ENCODE data around the gene PDGFA.

Gene PDGFA

DNA sequence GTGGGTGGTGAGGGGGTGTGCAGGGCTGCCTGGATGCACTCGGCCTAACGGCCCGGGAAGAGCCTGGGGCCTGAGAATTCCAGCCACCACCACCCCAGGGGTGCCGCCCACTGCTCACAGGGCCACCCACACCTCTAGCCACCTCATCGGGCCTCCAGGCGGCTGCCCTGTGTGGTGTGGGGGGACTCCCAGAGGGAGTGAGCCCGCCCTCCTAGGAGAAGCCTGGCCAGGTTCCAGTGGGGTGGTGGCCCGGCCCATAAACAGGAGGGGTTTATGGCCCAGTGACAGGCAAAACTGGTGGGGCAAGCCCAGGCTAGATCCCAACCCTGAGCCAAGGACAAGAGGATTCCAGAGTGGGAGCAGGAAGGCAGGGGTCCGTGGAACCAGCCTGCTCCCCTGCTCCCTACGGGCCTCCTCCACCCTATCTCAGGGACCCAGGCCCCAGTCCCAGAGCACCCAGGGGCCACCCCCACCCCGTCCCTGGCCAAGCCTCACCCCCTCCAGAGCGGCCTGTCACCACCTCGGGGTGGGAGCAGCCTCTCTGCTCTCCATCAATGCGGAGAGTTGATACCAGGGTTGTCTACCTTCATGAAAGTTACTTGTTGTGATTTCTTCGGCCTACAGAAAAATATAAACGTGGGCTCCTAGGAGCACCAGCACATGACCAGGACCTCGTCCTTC, 20.2 kb upstream of the PDGFA start:
- no peak overlapping the region for H3K4me3 ChIP-seq (ENCODE audit: low read length)
- TF ChIP-seq, protein P1, sequence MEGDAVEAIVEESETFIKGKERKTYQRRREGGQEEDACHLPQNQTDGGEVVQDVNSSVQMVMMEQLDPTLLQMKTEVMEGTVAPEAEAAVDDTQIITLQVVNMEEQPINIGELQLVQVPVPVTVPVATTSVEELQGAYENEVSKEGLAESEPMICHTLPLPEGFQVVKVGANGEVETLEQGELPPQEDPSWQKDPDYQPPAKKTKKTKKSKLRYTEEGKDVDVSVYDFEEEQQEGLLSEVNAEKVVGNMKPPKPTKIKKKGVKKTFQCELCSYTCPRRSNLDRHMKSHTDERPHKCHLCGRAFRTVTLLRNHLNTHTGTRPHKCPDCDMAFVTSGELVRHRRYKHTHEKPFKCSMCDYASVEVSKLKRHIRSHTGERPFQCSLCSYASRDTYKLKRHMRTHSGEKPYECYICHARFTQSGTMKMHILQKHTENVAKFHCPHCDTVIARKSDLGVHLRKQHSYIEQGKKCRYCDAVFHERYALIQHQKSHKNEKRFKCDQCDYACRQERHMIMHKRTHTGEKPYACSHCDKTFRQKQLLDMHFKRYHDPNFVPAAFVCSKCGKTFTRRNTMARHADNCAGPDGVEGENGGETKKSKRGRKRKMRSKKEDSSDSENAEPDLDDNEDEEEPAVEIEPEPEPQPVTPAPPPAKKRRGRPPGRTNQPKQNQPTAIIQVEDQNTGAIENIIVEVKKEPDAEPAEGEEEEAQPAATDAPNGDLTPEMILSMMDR (IDR thresholded peaks at IDR 0.05; ENCODE audit: insufficient read depth, low read depth, low read length, missing control alignments), result no peak
- DNase-seq (ENCODE audit: low read depth), result peak; percentile 97

DNA sequence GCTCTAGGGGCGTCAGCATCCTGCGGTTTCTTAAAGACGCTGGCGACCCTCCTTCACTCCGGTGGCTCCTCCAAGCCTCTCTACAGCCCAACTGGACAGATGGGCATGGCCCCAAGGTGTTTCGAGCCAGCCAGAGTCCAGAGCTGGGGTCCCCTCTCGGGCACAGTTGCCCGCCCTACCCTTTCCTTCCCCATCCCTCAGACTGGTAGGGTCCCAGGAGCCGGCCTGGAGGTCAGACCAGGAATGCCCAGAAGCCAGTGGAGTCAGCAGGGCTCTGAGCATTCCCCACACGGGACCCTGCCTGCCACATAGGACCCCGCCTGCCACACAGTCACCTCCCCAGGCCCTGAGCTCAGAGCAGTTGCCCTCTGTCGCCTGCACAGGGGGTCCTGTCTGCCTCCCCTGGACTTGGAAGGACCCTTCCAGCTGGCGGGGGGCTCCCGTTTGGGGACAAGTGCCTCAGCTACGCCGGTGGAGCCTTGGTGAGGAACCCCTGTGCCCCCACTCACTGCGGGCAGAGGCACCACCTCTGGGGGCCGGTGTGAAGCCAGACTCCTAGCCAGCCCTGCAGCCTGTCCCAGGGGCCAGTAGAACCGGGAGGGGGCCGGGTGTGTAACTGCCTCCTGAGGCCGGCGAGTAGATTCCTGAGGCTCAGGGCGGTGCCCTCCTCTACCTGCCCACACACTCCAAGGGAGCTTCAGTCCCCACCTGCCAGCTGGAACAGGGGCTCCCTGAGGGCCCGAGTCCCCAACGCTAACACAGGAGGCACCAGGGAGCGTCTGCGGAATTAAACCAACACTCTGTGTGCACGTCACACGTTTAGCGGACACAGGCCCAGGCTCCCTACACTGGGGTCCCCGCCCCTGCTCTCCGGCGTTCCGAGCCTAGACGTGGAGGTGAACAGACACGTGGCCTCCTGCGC, 19.4 kb upstream of the PDGFA start:
- H3K4me3 ChIP-seq (ENCODE audit: low read length), result peak overlapping the region; percentile 31
- TF ChIP-seq, protein P1 (IDR thresholded peaks at IDR 0.05; ENCODE audit: insufficient read depth, low read depth, low read length, missing control alignments), result no peak
- peak; percentile 74 for DNase-seq (ENCODE audit: low read depth)

DNA sequence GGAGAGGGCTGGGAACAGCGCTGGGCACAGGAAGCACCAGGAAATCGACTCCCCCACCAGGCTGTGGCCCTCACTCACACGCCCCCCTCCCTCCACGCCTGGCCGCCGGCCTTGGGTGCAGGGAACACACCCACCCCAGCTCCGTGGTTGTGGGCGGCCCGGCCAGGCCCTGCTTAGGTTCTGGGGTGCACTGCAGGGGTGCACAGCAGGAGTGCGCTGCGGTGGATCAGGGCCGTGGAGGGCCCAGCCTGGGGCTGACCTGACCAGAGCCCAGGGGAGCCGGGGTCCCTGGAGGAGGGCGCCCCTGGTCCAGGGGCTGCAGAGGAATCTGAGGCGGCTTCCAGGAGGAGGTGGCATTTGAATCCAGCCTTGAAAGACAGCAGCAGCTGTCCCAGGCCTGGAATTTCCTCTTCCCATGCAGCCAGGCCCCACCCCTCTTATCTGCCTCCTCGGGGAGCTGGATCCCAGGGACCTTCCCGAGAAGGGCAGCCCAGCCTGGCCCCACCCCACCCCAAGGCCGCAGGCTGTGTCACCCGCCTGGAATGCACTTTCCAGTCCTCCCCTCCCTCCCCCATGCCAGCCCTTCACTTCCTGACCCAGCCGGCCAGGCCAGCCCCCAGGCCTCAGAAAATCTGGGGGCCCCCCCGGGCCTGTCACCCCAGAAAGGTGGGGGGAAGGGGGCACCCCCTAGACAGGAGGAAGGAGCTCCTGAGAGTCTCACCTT, 18.4 kb upstream of the PDGFA start:
- peak; percentile 90 for DNase-seq (ENCODE audit: low read depth)
- TF ChIP-seq, protein P1 (IDR thresholded peaks at IDR 0.05; ENCODE audit: insufficient read depth, low read depth, low read length, missing control alignments), result no peak
- no peak overlapping the region for H3K4me3 ChIP-seq (ENCODE audit: low read length)

DNA sequence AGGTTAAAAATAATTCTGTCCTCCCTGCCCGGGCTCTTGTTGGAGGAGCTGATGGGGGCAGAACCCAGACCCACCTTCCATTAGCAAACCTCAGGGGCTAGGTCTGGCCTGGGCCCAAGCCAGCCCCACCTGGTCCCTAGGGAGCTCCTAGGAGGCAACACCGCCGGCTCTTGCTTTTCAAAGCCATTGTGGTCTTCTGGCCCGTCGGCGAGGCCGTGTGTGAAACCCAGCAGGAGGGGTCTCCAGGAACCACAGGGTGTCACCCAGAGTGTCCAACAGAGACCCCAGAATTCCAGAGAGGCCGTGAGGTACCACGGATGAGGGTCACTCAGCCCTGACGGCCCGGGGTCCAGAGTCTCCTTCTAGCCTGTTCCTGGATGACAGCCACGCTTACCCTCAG, 16.6 kb upstream of the PDGFA start:
- no peak for DNase-seq (ENCODE audit: low read depth)
- no peak overlapping the region for H3K4me3 ChIP-seq (ENCODE audit: low read length)
- TF ChIP-seq, protein P1 (IDR thresholded peaks at IDR 0.05; ENCODE audit: insufficient read depth, low read depth, low read length, missing control alignments), result no peak

DNA sequence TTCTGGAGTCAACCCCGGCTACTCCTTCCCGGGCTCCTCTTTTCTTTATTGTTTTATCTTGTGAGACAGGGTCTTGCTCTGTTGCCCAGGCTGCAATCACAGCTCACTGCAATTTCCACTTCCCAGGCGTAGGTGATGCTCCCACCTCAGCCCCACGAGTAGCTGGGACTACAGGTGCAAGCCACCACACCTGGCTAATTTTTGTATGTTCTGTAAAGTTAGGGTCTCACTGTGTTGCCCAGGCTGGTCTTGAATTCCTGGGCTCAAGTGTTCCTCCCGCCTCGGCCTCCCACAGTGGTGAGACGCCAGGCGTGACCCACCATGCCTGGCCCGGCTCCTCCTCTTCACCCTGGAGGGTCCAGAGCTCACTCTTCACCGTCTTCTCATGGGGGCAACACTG, 15.3 kb upstream of the PDGFA start:
- DNase-seq (ENCODE audit: low read depth), result no peak
- no peak overlapping the region for H3K4me3 ChIP-seq (ENCODE audit: low read length)
- TF ChIP-seq, protein P1 (IDR thresholded peaks at IDR 0.05; ENCODE audit: insufficient read depth, low read depth, low read length, missing control alignments), result no peak

DNA sequence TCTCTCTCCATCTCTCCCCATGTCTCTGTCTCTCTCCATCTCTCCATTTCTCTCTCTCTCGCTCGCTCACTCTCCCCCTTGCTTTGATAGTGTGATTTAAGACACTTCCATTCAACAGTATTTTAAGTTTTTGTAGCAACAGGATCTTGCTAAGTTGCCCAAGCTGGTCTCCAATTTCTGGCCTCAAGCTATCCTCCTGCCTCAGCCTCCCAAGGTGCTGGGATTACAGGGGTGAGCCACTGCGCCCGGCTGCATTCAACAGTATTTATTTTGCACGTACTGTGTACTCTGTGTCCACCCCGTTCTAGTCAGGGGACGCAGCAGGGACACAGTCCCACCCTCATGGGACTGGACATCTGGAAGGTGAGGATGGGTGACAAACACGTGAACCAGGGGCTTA, 14.4 kb upstream of the PDGFA start:
- no peak overlapping the region for H3K4me3 ChIP-seq (ENCODE audit: low read length)
- TF ChIP-seq, protein P1 (IDR thresholded peaks at IDR 0.05; ENCODE audit: insufficient read depth, low read depth, low read length, missing control alignments), result no peak
- no peak for DNase-seq (ENCODE audit: low read depth)
